ENCODE results near the gene SLC2A4RG.
"Not testable (repeated sequence)": the region's sequence is repeated elsewhere in the genome, so short reads cannot be mapped to it uniquely, and the experiment has no call there.

The SLC2A4RG gene

DNA sequence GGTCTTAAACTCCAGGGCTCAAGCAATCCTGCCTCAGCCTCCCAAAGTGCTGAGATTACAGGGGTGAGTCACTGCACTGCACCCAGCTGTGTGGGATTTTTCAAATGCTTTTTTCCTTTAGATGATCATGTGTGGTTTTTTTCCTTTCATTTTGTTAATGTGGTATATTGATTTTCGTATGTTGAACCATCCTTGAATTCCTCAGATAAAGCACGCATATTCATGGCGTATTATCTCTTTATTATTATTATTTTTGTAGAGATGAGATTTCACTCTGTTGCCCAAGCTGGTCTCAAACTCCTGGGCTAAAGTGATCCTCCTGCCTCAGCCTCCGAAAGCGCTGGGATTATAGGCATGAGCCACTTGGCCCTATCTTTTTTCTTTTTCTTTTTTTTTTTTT is 24.7 kb upstream of the SLC2A4RG start:
- DNase-seq (ENCODE audit: low read depth) = no peak

DNA sequence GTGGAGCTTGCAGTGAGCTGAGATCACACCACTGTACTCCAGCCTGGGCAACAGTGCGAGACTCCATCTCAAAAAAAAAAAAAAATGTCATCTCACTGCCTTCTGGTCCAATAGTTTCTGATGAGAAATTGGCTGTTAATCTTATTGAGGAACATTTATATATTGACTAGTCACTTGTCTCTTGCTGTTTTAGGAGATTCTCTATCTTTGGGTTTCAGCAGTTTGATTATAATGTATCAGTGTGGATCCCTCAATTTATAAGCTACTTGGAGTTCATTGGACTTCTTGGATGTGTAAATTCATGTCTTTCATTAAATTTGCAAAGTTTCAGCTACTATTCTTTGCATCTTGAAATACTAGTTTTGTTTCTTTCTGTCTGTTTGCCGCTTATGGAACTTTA is 20.6 kb upstream of the SLC2A4RG start:
- no peak for DNase-seq (ENCODE audit: low read depth)

DNA sequence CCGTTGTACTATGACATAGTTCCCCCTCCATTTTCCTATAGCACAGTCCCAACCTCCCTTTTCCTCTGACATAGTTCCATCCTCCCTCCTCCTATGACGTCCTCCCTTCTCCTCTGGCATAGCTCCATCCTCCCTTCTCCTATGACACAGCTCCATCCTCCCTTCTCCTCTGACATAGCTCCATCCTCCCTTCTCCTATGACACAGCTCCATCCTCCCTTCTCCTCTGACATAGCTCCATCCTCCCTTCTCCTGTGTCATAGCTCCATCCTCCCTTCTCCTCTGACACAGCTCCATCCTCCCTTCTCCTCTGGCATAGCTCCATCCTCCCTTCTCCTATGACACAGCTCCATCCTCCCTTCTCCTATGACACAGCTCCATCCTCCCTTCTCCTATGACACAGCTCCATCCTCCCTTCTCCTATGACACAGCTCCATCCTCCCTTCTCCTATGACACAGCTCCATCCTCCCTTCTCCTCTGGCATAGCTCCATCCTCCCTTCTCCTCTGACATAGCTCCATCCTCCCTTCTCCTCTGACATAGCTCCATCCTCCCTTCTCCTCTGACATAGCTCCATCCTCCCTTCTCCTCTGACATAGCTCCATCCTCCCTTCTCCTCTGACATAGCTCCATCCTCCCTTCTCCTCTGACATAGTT is 16.5 kb upstream of the SLC2A4RG start:
- DNase-seq (ENCODE audit: low read depth) = not testable (repeated sequence)

DNA sequence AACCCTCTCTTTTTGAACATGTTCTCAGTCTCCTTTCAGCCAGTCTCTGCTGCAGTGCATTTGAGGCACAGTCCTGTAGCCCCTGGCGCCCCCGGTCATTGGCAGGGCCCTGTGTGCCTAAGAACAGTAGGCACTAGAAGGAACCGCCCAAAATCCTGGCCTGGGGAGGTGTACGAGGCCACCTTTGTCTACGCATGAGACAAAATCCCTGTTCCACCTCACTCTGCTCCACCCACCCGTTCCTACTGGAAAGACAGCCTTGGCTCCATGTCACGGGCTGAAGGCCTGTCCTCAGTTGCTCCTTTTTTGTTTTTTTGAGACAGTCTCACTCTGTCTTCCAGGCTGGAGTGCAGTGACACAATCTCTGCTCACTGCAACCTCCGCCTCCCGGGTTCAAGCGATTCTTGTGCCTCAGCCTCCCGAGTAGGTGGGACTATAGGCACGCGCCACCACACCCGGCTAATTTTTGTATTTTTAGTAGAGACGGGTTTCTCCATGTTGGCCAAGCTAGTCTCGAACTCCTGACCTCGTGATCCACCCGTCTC is 9.3 kb upstream of the SLC2A4RG start:
- not testable (repeated sequence) for DNase-seq (ENCODE audit: low read depth)

DNA sequence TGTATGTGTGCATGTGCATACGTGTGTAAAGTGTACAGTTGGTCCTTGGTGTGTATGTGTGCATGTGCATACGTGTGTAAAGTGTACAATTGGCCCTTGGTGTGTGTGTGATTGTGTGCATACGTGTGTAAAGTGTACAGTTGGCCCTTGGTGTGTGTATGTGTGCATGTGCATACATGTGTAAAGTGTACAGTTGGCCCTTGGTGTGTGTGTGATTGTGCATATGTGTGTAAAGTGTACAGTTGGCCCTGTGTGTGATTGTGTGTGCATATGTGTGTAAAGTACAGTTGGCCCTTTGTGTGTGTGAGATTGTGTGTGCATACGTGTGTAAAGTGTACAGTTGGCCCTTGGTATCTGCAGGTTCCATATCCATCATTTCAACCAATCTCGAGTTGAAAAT is 8.2 kb upstream of the SLC2A4RG start:
- no peak for DNase-seq (ENCODE audit: low read depth)

DNA sequence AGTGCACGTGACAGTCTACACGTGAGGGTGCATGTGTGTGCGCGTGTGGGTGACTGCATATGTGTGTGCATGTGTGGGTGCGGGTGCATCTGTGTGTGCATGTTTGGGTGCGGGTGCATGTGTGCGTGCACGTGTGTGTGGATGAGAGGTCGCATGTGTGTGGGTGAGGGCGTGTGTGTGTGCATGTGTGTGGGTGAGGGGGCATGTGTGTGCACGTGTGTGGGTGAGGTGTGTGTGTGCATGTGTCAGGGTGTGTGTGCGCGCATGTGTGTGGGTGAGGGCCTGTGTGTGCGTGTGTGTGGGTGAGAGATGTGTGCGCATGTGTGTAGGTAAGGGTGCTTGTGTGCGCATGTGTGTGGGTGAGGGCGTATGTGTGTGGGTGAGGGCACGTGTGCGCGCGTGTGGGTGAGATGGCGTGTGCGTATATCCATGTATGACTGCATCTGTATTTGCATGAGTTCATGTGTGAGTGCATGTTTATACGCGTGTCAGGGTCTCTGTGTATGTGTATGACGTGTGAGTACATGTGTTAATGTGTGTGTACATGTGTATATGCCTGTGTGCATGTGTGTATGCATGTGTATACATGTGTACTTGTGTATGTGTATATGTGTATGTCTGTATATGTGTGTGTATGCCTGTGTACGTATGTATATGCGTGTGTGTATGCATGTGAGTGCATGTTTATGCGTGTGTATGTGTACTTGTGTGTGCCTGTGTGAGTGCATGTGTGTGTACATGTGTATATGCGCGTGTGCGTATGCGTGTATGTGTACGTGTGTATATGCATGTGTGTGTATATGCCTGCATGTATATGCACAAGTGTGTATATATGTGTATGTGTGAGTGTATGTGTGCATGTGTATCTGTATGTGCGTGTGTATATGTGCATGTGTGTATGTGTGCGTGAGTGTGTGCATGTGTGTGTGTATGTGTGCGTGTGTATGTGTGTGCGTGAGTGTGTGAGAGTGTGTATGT is 7.2 kb upstream of the SLC2A4RG start:
- no peak for DNase-seq (ENCODE audit: low read depth)

DNA sequence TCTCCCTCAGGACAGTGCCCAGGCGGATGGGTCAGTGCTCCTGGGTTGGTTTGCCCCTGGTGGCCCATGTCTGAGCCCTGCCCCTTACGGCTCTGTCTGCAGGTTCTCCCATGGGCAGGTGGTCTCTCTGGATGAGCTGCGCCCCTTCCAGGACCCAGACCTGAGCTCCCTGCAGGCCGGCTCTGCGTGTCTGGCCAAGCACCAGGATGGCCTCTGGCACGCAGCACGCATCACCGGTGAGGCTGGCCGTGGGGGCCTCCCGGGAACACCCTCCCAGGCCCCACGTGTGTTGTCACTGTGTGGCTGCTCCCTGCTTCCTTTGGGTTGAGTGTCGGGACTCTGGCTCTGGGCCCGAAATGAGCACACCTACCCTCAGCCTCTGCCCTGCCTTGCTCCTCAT is 6.5 kb upstream of the SLC2A4RG start:
- DNase-seq (ENCODE audit: low read depth) = no peak

DNA sequence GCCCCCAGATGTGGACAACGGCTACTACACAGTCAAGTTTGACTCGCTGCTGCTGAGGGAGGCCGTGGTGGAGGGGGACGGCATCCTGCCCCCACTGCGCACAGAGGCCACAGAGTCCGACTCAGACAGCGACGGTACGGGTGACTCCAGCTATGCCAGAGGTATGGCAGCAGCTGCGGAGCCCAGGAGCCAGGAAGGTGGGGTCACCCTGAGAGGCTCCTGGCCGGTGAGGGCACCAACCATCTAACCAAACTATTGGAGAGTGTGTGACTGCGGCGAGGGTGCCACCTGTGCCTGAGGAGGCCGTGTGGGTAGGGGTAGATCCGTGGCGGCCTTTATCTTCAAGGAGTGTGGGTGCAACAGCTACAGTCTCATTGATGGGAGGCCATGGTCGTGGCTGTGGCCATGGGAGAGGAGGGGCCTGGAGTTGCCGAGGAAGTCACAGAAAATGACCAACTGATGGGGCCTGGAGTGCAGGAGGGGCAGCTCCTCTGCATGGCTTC is 5.9 kb upstream of the SLC2A4RG start:
- no peak for DNase-seq (ENCODE audit: low read depth)

DNA sequence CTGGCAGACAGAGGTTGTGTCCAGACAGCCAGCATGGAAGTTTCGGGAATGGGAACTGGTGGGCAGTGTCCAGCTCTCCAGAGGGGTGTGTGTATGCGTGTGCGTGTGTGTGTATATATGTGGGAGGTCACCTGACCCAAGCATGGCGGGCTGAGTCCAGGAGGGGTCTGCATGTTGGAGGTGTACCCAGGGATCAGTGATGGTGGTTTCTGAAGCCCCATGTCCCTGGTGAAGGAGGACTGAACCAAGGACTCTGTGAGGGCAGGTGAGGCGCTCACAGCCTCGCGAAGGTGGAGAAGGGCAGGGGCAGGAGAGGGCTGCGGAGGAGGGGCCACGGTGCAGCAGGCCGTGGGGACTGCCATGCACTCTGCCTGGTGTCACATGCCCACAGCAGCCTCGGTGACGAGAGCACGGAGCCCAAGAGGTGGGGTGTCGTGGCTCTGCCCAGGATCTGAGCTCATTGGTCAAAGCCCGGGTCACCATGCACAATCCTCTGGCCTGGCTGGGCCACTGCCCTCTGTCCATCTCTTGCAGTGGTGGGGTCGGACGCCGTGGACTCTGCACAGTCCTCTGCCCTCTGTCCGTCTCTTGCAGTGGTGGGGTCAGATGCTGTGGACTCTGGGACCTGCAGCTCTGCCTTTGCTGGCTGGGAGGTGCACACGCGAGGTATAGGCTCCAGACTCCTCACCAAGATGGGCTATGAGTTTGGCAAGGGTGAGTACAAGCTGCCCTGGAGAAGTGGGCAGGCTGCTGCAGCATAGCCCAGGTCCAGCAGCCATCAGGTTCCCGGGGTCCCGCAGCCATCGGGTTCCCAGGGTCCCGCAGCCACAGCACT is 5.2 kb upstream of the SLC2A4RG start:
- no peak for DNase-seq (ENCODE audit: low read depth)

DNA sequence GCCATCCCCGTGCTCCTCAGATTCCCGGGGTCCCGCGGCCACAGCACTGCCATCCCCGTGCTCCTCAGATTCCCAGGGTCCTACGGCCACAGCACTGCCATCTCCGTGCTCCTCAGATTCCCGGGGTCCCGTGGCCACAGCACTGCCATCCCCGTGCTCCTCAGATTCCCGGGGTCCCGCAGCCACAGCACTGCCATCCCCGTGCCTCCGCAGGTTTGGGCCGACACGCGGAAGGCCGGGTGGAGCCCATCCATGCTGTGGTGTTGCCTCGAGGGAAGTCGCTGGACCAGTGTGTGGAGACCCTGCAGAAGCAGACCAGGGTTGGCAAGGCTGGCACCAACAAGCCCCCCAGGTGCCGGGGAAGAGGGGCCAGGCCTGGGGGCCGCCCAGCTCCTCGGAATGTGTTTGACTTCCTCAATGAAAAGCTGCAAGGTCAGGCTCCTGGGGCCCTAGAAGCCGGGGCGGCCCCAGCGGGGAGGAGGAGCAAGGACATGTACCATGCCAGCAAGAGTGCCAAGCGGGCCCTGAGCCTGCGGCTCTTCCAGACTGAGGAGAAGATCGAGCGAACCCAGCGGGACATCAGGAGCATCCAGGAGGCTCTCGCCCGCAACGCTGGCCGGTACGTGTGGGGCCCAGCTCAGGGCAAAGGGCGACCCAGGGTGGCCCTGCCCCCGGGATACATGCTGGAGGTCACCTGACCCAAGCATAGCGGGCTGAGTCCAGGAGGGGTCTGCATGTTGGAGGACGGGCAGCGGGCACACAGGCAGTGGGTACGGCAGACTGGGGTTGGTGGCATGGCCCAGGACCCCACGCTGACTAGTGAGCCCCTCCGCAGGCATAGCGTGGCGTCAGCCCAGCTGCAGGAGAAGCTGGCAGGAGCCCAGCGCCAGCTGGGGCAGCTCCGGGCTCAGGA is 4.4 kb upstream of the SLC2A4RG start:
- DNase-seq (ENCODE audit: low read depth) = no peak

DNA sequence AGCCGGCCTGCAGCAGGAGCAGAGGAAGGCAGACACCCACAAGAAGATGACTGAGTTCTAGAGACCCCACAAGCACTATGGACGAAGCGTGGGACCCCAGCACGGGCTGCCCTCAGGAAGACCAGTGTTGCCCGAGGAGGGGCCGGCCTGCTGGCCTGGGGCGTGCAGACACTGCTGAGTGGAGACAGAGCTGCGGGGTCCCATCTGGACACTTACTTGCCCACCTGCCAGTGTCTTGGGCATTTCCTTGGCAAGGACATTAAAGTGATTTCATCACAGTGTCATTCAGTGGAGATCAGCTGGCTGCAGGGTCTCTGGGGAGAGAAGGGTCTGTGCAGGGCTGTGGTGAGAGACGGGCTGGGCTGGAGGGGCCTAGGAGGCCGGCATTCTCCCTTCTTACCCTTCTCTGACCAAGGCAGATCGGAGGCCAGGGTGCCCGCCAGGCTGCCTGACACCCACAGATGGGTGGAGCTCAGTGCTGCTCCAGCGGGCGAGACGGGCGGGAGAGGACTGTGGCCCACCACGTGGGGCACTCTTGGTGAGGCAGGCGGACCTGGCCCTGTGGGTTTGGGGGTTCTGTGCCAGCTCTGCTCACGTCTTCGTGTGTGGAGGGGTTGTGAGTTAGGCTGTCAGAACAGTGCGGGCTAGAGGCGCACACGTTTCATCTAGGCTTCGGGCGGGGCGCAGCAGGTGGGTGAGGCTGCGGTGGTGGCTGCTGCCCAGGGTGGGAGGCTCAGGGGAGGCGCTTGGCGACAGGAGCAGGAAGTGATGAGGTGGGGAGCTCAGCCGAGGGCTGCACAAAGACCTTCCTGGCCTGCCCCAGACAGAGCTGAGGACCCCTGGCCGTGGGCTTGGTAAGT is 3.5 kb upstream of the SLC2A4RG start, which contains the start of gene LIME1:
Gene LIME1, plus strand, starts transcription at position 806 of the 860 bp plus-strand sequence. CDS start 886 bp downstream, outside the sequence.
- DNase-seq (ENCODE audit: low read depth) = peak; percentile 75

DNA sequence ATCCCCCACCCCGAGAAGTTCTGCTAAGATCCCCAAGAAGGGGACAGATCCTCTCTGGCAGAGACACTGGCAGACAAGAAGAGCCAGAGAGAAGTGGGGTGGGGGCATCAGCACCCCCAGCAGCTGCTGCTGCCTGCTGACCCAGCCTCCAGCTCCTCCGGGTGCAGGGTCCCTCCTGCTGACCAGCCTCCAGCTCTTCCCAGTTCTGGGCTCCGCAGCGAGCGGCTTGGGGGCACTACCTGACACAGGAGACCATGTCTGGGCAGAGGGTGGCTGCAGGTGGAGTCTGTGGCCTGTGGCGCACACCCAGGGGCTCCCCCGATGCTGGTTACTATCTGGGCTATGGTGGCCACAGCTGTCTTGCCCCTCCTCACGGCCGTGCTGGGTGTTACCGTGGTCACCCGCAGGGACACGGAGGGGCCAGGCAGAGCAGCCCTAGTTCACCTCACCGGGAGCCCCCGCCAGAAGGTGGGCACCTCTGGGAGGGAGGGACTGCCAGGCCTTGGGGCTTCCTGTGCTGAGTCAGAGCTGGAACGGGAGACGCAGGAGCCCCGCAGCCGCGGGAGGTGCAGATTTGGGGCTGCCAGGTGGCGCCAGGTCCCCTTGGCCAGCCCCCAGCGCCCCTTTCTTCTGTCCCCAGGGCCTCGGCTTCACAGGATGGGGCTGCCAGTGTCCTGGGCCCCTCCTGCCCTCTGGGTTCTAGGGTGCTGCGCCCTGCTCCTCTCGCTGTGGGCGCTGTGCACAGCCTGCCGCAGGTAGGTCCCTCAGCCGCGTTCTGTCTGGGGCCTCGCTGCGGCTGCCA is 2.5 kb upstream of the SLC2A4RG start:
- DNase-seq (ENCODE audit: low read depth) = peak; percentile 52

DNA sequence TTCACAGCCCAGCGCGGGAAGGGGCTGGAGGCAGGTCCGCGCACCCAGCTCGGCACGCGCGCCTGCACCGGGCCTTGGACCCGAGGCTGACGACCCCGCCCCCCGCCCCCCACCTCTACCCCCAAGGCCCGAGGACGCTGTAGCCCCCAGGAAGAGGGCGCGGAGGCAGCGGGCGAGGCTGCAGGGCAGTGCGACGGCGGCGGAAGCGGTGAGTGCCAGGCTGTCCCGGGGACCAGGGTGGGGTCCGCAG is 2.0 kb upstream of the SLC2A4RG start:
- no peak for DNase-seq (ENCODE audit: low read depth)

DNA sequence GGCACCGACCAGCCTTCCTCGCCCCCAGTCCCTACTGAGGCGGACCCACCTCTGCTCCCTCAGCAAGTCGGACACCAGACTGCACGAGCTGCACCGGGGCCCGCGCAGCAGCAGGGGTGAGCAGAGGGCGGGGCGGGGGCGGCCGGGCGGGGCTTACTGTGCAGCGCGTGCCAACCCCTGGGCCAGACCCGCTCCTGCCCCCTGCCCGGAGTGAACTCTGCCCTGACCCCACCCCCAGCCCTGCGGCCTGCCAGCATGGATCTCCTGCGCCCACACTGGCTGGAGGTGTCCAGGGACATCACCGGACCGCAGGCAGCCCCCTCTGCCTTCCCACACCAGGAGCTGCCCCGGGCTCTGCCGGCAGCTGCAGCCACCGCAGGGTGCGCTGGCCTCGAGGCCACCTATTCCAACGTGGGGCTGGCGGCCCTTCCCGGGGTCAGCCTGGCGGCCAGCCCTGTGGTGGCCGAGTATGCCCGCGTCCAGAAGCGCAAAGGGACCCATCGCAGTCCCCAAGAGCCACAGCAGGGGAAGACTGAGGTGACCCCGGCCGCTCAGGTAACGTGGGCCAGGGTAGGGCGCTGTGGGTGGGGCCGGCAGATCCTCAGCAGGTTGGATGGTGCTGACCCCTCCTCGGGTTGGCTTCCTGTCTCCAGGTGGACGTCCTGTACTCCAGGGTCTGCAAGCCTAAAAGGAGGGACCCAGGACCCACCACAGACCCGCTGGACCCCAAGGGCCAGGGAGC is 1.5 kb upstream of the SLC2A4RG start:
- no peak for DNase-seq (ENCODE audit: low read depth)

DNA sequence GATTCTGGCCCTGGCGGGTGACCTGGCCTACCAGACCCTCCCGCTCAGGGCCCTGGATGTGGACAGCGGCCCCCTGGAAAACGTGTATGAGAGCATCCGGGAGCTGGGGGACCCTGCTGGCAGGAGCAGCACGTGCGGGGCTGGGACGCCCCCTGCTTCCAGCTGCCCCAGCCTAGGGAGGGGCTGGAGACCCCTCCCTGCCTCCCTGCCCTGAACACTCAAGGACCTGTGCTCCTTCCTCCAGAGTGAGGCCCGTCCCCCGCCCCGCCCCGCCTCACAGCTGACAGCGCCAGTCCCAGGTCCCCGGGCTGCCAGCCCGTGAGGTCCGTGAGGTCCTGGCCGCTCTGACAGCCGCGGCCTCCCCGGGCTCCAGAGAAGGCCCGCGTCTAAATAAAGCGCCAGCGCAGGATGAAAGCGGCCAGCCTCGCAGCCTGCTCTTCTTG is 868 bp upstream of the SLC2A4RG start:
- no peak for DNase-seq (ENCODE audit: low read depth)

DNA sequence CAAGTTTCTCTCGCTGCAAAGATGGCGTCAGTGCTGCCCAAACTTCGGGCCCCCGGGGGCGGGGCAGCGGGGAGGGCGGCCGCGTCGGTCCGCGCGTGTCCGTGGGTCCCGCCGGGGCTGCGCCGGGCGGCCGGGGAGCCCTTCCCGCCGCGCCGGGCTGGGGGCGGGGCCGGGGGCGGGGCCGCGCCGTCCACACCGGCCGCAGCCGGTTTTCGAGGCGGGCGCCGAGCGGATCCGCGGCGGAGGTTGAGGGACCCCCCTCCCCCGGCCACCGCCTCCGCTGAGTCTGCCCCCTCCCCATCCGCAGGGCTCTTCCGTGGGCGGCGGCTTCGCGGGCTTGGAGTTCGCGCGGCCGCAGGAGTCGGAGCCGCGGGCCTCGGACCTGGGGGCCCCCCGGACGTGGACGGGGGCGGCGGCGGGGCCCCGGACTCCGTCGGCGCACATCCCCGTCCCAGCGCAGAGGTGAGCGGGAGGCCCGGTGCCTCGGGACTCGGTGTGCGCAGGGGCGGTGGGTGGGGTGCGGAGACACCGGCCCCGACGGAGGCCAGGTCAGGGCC is 572 bp downstream of the SLC2A4RG start:
- peak; percentile 53 for DNase-seq (ENCODE audit: low read depth)

DNA sequence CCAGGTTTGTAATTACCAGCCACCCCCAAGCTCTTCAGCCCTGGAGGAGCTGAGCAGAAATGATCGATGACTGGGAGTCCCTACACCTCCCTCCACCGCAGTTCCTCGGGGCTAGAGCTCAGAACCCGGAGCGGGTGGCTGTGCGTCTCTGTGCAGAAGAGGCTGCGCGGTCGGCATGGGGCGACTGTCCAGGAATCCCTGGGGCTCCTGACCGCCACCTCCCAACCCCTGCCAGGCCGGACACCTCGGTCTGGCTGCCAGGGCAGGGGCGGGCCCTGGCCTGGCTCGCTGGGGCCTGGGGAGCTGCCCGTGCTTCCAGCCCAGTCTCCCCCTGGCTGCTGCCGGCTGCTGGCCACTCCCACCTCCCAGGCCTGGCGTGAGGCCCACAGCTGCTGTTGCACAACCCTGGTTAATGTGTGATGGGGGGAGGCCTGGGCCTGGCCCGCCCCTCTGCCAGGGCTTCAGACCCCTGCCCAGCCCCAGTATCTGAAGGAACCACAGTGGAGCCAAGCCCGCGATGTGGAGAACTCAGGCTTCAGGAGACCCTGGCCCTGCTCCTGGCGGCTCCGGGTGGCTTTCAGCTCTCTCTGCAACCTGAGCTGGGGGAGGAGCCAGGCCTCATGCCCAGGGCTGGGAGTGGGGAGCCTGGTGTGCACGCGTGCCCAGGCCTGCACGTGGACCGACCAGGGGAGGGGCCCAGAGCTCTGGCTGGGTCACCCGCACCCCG is 1.2 kb downstream of the SLC2A4RG start:
- no peak for DNase-seq (ENCODE audit: low read depth)

DNA sequence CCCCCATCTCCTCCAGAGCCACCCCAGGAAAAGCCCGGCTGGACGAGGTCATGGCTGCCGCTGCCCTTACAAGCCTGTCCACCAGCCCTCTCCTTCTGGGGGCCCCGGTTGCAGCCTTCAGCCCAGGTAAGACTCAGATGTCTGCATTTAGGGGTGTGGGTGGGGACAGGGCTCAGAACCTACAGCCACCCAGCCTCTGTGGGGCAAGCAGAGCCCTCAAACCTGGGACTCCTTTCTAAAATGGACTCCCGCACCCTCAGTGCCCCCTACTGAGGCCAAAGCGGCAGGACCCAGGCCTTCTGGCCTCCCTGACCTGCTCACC is 1.7 kb downstream of the SLC2A4RG start:
- DNase-seq (ENCODE audit: low read depth) = no peak

All from activated T-helper 1 cell treated with Interleukin-2 at 50 U/mL for 16 hours (primary cell).